Keratinocyte (primary cell): ENCODE measurements around the gene GSAP. TPM values are rescaled to one million over a fixed set of nuclear protein-coding genes. Genes with fewer than 3 reads are reported as not detected.

Experiments used
- DNase-seq: peaks from one replicate; pipeline ENCODE4 v3.0.0-alpha.2; 2011; ENCODE audit warnings: low read depth, missing footprints, low spot score
- FAIRE-seq: peaks from 2 replicates; lab custom pipeline; 2011; peaks lifted over from hg19 to GRCh38; lab: Jason Lieb, UNC
- H2AFZ ChIP-seq: 2 replicates; pipeline ENCODE4 v1.6.0; 2012; ENCODE audit warnings: low read length, control low read depth, inconsistent platforms; ENCODE audit not compliant: control insufficient read depth
- H3K27ac ChIP-seq: 2 replicates; pipeline ENCODE4 v1.5.1; 2011; ENCODE audit warnings: low read length; ENCODE audit not compliant: control insufficient read depth, insufficient read depth
- H3K27me3 ChIP-seq: 3 replicates; pipeline ENCODE4 v1.6.0; 2011; ENCODE audit warnings: low read length; ENCODE audit not compliant: control insufficient read depth, insufficient read depth; ENCODE audit errors: extremely low read depth
- H3K36me3 ChIP-seq, 2 experiments: 2 replicates in 1 of 2; 3 replicates in 1 of 2; pipeline ENCODE4 v1.5.1; 2011; ENCODE audit warnings: low read length in 2 of 2, mild to moderate bottlenecking in 1 of 2; ENCODE audit not compliant: control insufficient read depth in 2 of 2, insufficient read depth in 2 of 2; ENCODE audit errors: extremely low read depth in 1 of 2
- H3K4me1 ChIP-seq: 3 replicates; pipeline ENCODE4 v1.5.1; 2011; ENCODE audit warnings: low read length; ENCODE audit not compliant: control insufficient read depth, insufficient read depth; ENCODE audit errors: extremely low read depth
- H3K4me2 ChIP-seq: 3 replicates; pipeline ENCODE4 v1.6.0; 2011; ENCODE audit warnings: low read depth, low read length; ENCODE audit not compliant: control insufficient read depth, insufficient read depth; ENCODE audit errors: extremely low read depth
- H3K4me3 ChIP-seq, 3 experiments: fragments of 200-600 bp in 1 of 3; sonication (generic) in 1 of 3; 2 replicates in 2 of 3; 3 replicates in 1 of 3; pipeline ENCODE4 v1.5.1; 2011 to 2016; ENCODE audit warnings: low read length in 3 of 3, mild to moderate bottlenecking in 3 of 3, control low read depth in 2 of 3, inconsistent platforms in 1 of 3, low read depth in 1 of 3, mixed read lengths in 1 of 3, mixed run types in 1 of 3, moderate library complexity in 1 of 3; ENCODE audit not compliant: control insufficient read depth in 2 of 3, insufficient read depth in 2 of 3; ENCODE audit errors: extremely low read depth in 1 of 3
- H3K79me2 ChIP-seq: 2 replicates; pipeline ENCODE4 v1.6.0; 2012; ENCODE audit warnings: low read length; ENCODE audit not compliant: control insufficient read depth, insufficient read depth
- H3K9ac ChIP-seq: 3 replicates; pipeline ENCODE4 v1.6.0; 2011; ENCODE audit warnings: low read length; ENCODE audit not compliant: control insufficient read depth, insufficient read depth; ENCODE audit errors: extremely low read depth
- H3K9me1 ChIP-seq: 3 replicates; pipeline ENCODE4 v1.6.0; 2011; ENCODE audit warnings: low read length; ENCODE audit not compliant: control insufficient read depth, insufficient read depth; ENCODE audit errors: extremely low read depth
- H3K9me3 ChIP-seq: 2 replicates; pipeline ENCODE4 v1.5.1; 2012; ENCODE audit warnings: low read depth, low read length; ENCODE audit not compliant: control insufficient read depth
- H4K20me1 ChIP-seq: 3 replicates; pipeline ENCODE4 v1.6.0; 2011; ENCODE audit warnings: low read length; ENCODE audit not compliant: control insufficient read depth, insufficient read depth; ENCODE audit errors: extremely low read depth
- EZH2 ChIP-seq: IDR thresholded peaks from one replicate; pipeline ENCODE4 v1.6.1; 2012; ENCODE audit warnings: inconsistent platforms, mild to moderate bottlenecking, low read length, moderate library complexity
- dilution Hi-C: fragments of 300-500 bp; cut with MboI; formaldehyde crosslinking; loops from one replicate; pipeline ENCODE4 v1.7.0; 2020; ENCODE audit warnings: low sequenced_read_pairs; ENCODE audit not compliant: extremely low pct_ligation_motif_present
- polyA minus RNA-seq, 3 experiments: library from RNA; depleted of rRNA, polyadenylated mRNA; stranded (reverse); fragments of >200 nt; gene quantifications; 1 replicate in 1 of 3; 2 replicates in 1 of 3; 3 replicates in 1 of 3; pipeline ENCODE4 v1.2.3, GENCODE V29; 2011
- polyA plus RNA-seq, 5 experiments: library from polyadenylated mRNA; depleted of rRNA in 3 of 5; stranded (reverse) in 3 of 5; stranded (forward) in 1 of 5; unstranded in 1 of 5; fragments of >200 nt; gene quantifications; 1 replicate in 1 of 5; 2 replicates in 3 of 5; 3 replicates in 1 of 5; pipeline versions ENCODE4 v1.2.1 to v1.2.3, GENCODE V29; 2011 to 2012; ENCODE audit warnings: missing spikeins in 2 of 5, low read depth in 1 of 5, low replicate concordance in 1 of 5
- TF ChIP-seq, protein P1 (sequence below), 3 experiments: IDR thresholded peaks in 1 of 3; conservative IDR thresholded peaks in 1 of 3; optimal IDR thresholded peaks in 1 of 3; 2 replicates in 2 of 3; 3 replicates in 1 of 3; pipeline versions ENCODE3 to v1.5.1; 2011; ENCODE audit warnings: low read length in 3 of 3, mild to moderate bottlenecking in 3 of 3, moderate library complexity in 2 of 3, control low read depth in 1 of 3, inconsistent platforms in 1 of 3; ENCODE audit not compliant: insufficient read depth in 2 of 3; ENCODE audit errors: extremely low read depth in 1 of 3

The GSAP gene, protein sequence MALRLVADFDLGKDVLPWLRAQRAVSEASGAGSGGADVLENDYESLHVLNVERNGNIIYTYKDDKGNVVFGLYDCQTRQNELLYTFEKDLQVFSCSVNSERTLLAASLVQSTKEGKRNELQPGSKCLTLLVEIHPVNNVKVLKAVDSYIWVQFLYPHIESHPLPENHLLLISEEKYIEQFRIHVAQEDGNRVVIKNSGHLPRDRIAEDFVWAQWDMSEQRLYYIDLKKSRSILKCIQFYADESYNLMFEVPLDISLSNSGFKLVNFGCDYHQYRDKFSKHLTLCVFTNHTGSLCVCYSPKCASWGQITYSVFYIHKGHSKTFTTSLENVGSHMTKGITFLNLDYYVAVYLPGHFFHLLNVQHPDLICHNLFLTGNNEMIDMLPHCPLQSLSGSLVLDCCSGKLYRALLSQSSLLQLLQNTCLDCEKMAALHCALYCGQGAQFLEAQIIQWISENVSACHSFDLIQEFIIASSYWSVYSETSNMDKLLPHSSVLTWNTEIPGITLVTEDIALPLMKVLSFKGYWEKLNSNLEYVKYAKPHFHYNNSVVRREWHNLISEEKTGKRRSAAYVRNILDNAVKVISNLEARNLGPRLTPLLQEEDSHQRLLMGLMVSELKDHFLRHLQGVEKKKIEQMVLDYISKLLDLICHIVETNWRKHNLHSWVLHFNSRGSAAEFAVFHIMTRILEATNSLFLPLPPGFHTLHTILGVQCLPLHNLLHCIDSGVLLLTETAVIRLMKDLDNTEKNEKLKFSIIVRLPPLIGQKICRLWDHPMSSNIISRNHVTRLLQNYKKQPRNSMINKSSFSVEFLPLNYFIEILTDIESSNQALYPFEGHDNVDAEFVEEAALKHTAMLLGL
- polyA plus RNA-seq: 2.8 to 5.4 TPM (median 5.0 TPM) in 3 replicates
- 5.3 TPM for polyA plus RNA-seq (2011; ENCODE audit: low read depth)
- polyA plus RNA-seq (2011; cell fraction: cytosol; rRNA removed): 2.1 and 4.5 TPM in 2 replicates
- 14.3 and 15.2 TPM in 2 replicates for polyA plus RNA-seq (2011; cell fraction: nucleus; rRNA removed)
- 1.8 and 7.3 TPM in 2 replicates for polyA plus RNA-seq (2012; ENCODE audit: low replicate concordance)
- polyA minus RNA-seq: 4.6 to 11.1 TPM (median 6.0 TPM) in 3 replicates
- polyA minus RNA-seq (2011; cell fraction: cytosol; rRNA and poly(A)+ RNA removed): 4.0 TPM
- polyA minus RNA-seq (2011; cell fraction: nucleus; rRNA and poly(A)+ RNA removed): 5.2 and 16.1 TPM in 2 replicates

DNA sequence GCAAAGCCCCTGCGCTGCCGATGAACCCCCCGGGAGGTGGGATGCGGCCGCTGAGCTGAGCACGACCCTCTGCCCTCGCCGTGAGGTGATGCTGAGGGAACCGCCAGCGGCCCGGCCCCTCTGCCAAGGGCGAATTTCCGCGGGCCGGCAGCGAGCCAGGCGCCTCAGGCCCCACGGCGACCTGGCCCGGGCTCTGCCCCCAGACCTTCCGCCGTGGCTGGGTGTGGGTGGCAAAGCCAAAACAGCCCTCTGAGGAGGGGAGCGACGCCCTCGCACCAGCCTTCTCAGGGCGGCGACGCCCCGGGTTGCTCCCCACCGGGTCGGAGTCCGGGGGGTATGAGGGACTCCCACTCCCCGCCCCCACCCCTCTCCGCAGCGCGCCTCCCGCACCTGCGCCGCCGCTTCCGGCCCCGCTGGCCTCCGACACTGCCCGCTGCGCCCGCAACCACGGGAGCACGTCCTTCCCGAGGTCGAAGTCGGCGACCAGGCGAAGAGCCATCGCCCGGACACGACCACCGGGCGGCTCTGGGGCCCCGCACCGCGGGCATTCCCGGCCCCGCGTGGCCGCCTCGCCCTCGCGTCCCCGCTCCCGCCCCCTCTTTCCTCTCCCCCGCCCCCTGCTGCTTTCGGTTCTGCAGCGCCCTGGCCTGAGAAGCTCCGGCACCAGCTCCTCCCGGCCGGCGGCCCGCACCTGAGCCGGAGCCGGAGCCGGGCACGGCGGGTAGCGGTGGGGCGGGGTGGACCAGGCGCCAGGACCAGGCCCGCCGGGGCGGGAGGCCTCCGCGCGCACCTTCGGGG, at the start of gene GSAP:
Gene GSAP, minus strand, starts transcription at position 527 of the 798 bp plus-strand sequence. Its CDS starts 28 bp downstream, at position 499.
- Histone ChIP-seq H3K9ac (peak within 1 kb of the TSS; percentile 86), H3K9me3 (no peaks in the 10 kb centered on the region), H3K27me3 (no peaks in the 10 kb centered on the region), H3K27ac (peak within 1 kb of the TSS; percentile 59), H3K9me1 (no peaks in the 10 kb centered on the region), H3K4me2 (peak within 1 kb of the TSS; percentile 93), H3K36me3 (no peaks in the 10 kb centered on the region), H3K4me3 (peak within 1 kb of the TSS; percentile 48 to 81 (median 63)), H3K79me2 (no peaks in the 10 kb centered on the region), H3K4me1 (peaks cover 17% of the 10 kb centered on the region), H2AFZ (peak within 1 kb of the TSS; percentile 93), H4K20me1 (no peaks in the 10 kb centered on the region)
- no peak for FAIRE-seq
- TF ChIP-seq EZH2: no peak
- TF ChIP-seq, protein P1, sequence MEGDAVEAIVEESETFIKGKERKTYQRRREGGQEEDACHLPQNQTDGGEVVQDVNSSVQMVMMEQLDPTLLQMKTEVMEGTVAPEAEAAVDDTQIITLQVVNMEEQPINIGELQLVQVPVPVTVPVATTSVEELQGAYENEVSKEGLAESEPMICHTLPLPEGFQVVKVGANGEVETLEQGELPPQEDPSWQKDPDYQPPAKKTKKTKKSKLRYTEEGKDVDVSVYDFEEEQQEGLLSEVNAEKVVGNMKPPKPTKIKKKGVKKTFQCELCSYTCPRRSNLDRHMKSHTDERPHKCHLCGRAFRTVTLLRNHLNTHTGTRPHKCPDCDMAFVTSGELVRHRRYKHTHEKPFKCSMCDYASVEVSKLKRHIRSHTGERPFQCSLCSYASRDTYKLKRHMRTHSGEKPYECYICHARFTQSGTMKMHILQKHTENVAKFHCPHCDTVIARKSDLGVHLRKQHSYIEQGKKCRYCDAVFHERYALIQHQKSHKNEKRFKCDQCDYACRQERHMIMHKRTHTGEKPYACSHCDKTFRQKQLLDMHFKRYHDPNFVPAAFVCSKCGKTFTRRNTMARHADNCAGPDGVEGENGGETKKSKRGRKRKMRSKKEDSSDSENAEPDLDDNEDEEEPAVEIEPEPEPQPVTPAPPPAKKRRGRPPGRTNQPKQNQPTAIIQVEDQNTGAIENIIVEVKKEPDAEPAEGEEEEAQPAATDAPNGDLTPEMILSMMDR (optimal IDR thresholded peaks at IDR 0.05 in 1 of 3, IDR thresholded peaks at IDR 0.05 in 1 of 3, conservative IDR thresholded peaks at IDR 0.05 in 1 of 3; ENCODE audit: extremely low read depth in 1 of 3, insufficient read depth in 2 of 3, low read length in 3 of 3): no peak
- no peak for DNase-seq
- dilution Hi-C loops: no loop called here

DNA sequence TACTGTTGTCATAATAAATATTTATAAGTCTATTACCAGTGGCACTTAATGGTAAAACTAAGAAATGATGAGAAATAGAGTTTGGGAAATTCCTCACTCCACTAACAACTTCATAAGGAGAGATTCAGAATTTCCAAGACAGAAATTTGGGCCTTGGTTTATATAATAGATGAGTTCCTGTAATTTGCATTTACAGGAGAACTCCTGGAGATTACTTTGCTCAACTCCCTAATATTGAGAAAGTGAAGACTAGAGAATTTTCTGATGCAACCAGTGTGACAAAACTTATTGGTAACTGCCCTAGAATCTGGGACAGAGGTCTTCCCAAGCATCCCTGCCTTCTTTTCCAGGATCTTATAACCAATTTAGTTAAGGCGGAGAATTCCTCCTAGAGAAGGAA, 49.1 kb upstream of the GSAP start:
- H3K79me2 ChIP-seq: no peaks in the 10 kb centered on the region
- no peak overlapping the region for H3K27ac ChIP-seq
- no peak for FAIRE-seq
- H3K27me3 ChIP-seq: no peaks in the 10 kb centered on the region
- H3K4me3 ChIP-seq: no peak overlapping the region
- DNase-seq: no peak
- no peak overlapping the region for H3K4me2 ChIP-seq
- no peaks in the 10 kb centered on the region for H4K20me1 ChIP-seq
- dilution Hi-C loops: no loop called here
- peaks cover 3% of the 10 kb centered on the region for H3K4me1 ChIP-seq
- H2AFZ ChIP-seq: no peak overlapping the region
- no peaks in the 10 kb centered on the region for H3K9me3 ChIP-seq
- H3K9me1 ChIP-seq: no peaks in the 10 kb centered on the region
- no peak overlapping the region for H3K9ac ChIP-seq
- TF ChIP-seq, protein P1 (optimal IDR thresholded peaks at IDR 0.05 in 1 of 3, IDR thresholded peaks at IDR 0.05 in 1 of 3, conservative IDR thresholded peaks at IDR 0.05 in 1 of 3; ENCODE audit: extremely low read depth in 1 of 3, insufficient read depth in 2 of 3, low read length in 3 of 3): no peak
- TF ChIP-seq EZH2: no peak
- no peaks in the 10 kb centered on the region for H3K36me3 ChIP-seq
